Glomerular endothelial cell (primary cell): Measurements from ENCODE around the gene FERMT2. TPM values are rescaled to one million over a fixed set of nuclear protein-coding genes. Genes with fewer than 3 reads are reported as not detected.
"Not testable (repeated sequence)": the region's sequence is repeated elsewhere in the genome, so short reads cannot be mapped to it uniquely, and the experiment has no call there.

ENCODE experiments used
- DNase-seq: peaks from one replicate; pipeline ENCODE4 v3.0.0-alpha.2; 2011; ENCODE audit warnings: low read depth, low spot score; ENCODE audit errors: extremely low read depth
- total RNA-seq: library from RNA; depleted of rRNA; stranded (reverse); fragments of >200 nt; gene quantifications from 2 replicates; pipeline ENCODE4 v1.2.3, GENCODE V29; 2015

FERMT2 gene
- total RNA-seq, 1 donor from 2014 or later, result 101 TPM

GRCh38 chr14:52868911-52869618 lies 81.8 kb downstream of the FERMT2 start:
- no peak for DNase-seq

GRCh38 chr14:52864893-52865292 lies 86.0 kb downstream of the FERMT2 start:
- DNase-seq, result not testable (repeated sequence)

GRCh38 chr14:52863334-52863700 lies 87.5 kb downstream of the FERMT2 start:
- no peak for DNase-seq

- DNase-seq, result peak; percentile 29
These were observed 88.1 kb downstream of the FERMT2 start for GRCh38 chr14:52862632-52863333.

- no peak for DNase-seq
These were observed 89.4 kb downstream of the FERMT2 start for GRCh38 chr14:52861403-52861802.

GRCh38 chr14:52860910-52861309 lies 89.9 kb downstream of the FERMT2 start:
- no peak for DNase-seq

- no peak for DNase-seq
These were observed 90.6 kb downstream of the FERMT2 start for GRCh38 chr14:52860209-52860608.

- DNase-seq, result no peak
These were observed 94.7 kb downstream of the FERMT2 start for GRCh38 chr14:52856139-52856538.

- no peak for DNase-seq
These were observed 97.4 kb downstream of the FERMT2 start for GRCh38 chr14:52853522-52853854.

GRCh38 chr14:52852810-52853521 lies 97.9 kb downstream of the FERMT2 start:
- DNase-seq, result no peak

GRCh38 chr14:52850451-52850909 lies 100.4 kb downstream of the FERMT2 start:
- no peak for DNase-seq

GRCh38 chr14:52848626-52849025 lies 102.2 kb downstream of the FERMT2 start:
- no peak for DNase-seq

GRCh38 chr14:52846591-52846990 lies 104.3 kb downstream of the FERMT2 start:
- DNase-seq, result no peak

GRCh38 chr14:52845081-52845480 lies 105.8 kb downstream of the FERMT2 start:
- no peak for DNase-seq

GRCh38 chr14:52844262-52845060 lies 106.4 kb downstream of the FERMT2 start:
- DNase-seq, result no peak

- DNase-seq, result no peak
These were observed 110.0 kb downstream of the FERMT2 start for GRCh38 chr14:52840877-52841276.

GRCh38 chr14:52837451-52837850 lies 113.4 kb downstream of the FERMT2 start:
- DNase-seq, result no peak

GRCh38 chr14:52836063-52836462 lies 114.8 kb downstream of the FERMT2 start:
- DNase-seq, result no peak

GRCh38 chr14:52835122-52835903 lies 115.5 kb downstream of the FERMT2 start:
- DNase-seq, result no peak

- DNase-seq, result no peak
These were observed 116.4 kb downstream of the FERMT2 start for GRCh38 chr14:52834440-52834842.
